Measurements from ENCODE around the gene INTS11. TPM values are rescaled to one million over a fixed set of nuclear protein-coding genes. Genes with fewer than 3 reads are reported as not detected.

The INTS11 gene
- total and polyA plus RNA-seq, 2 of the 13 experiments (the other 11 are each of a cell fraction or from before 2014, with no cell fraction given) = 52.8 to 94.8 TPM

DNA sequence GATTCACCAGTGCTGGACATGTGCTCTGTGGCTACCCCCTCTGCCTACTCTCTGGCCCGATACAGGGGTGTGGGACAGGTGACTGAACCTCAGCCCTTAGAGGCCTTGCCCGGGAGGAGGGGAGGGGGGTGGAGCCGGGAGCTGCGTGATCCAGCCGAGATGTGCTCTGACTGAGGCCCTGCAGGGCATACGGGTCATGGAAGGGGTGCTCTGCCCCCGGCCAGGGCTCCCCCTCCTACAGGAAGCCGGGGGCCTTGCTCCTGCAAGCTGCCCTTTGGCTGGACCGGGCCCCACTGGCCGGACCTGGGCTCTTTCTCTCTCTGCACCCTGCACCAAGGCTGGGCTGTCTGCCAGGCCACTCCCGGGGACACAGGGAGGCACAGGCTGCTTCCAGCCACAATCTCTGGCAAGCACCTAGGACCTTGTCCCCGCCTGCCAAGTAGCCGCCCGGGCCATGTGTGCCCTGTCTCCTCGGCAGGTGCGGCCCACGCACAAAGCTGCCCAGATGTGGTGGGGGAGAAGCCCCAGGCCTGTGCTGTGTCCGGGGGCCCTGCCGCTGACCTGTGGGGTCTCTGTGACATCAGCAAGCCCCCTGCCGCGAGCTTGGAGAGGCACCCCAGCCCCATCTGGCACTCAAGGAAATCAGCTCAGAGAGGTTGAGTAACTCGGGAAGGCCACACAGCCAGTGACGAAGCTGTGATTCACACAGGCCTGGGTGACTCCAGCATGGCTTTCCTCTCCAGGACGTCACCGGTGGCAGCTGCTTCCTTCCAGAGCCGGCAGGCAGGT, 42.7 kb downstream of the INTS11 start (continued):
- TF ChIP-seq CHCHD3 (CRISPR knock-in tag; IDR thresholded peaks at IDR 0.05) (no peak), ZNF652 (CRISPR knock-in tag; IDR thresholded peaks at IDR 0.05; ENCODE audit: borderline replicate concordance, low read depth) (no peak), RNF2 (conservative IDR thresholded peaks at IDR 0.05; ENCODE audit: low read depth) (no peak), LBX2 (CRISPR knock-in tag; IDR thresholded peaks at IDR 0.05; ENCODE audit: borderline replicate concordance) (no peak), PREB (CRISPR knock-in tag; IDR thresholded peaks at IDR 0.05) (0 out of 2 replicates have a peak, but pooled peaks have one; percentile 25), ZNF713 (CRISPR knock-in tag; IDR thresholded peaks at IDR 0.05) (no peak), ZBTB44 (CRISPR knock-in tag; IDR thresholded peaks at IDR 0.05) (no peak), JDP2 (CRISPR knock-in tag; IDR thresholded peaks at IDR 0.05; ENCODE audit: borderline replicate concordance) (no peak), ZMAT3 (CRISPR knock-in tag; conservative IDR thresholded peaks at IDR 0.05) (peak; percentile 86; the same call in 1 of the 2 replicates), THYN1 (CRISPR knock-in tag; IDR thresholded peaks at IDR 0.05; ENCODE audit: borderline replicate concordance, low read depth) (no peak), CHD2 (IDR thresholded peaks at IDR 0.05; ENCODE audit: low read depth, low read length) (no peak), ZNF792 (CRISPR knock-in tag; IDR thresholded peaks at IDR 0.05) (no peak; the same call in 1 of the 2 replicates), RXRA (CRISPR knock-in tag; IDR thresholded peaks at IDR 0.05) (peak; percentile 61; the same call in 1 of the 2 replicates), CENPT (CRISPR knock-in tag; IDR thresholded peaks at IDR 0.05; ENCODE audit: low read depth) (no peak), PHF8 (CRISPR knock-in tag; IDR thresholded peaks at IDR 0.05) (peak; percentile 47; the same call in 1 of the 2 replicates), ZNF7 (CRISPR knock-in tag; IDR thresholded peaks at IDR 0.05) (no peak), PHF5A (CRISPR knock-in tag; IDR thresholded peaks at IDR 0.05; ENCODE audit: low read depth, unreplicated experiment) (no peak), ZNF138 (CRISPR knock-in tag; IDR thresholded peaks at IDR 0.05; ENCODE audit: low read depth) (no peak; the same call in 1 of the 2 replicates), KDM1A (CRISPR knock-in tag; IDR thresholded peaks at IDR 0.05) (peak; percentile 89), SMC3 (IDR thresholded peaks at IDR 0.05; ENCODE audit: low read length) (no peak), ZNF644 (CRISPR knock-in tag; IDR thresholded peaks at IDR 0.05; ENCODE audit: low read depth) (no peak)
- TF ChIP-seq, protein P1, sequence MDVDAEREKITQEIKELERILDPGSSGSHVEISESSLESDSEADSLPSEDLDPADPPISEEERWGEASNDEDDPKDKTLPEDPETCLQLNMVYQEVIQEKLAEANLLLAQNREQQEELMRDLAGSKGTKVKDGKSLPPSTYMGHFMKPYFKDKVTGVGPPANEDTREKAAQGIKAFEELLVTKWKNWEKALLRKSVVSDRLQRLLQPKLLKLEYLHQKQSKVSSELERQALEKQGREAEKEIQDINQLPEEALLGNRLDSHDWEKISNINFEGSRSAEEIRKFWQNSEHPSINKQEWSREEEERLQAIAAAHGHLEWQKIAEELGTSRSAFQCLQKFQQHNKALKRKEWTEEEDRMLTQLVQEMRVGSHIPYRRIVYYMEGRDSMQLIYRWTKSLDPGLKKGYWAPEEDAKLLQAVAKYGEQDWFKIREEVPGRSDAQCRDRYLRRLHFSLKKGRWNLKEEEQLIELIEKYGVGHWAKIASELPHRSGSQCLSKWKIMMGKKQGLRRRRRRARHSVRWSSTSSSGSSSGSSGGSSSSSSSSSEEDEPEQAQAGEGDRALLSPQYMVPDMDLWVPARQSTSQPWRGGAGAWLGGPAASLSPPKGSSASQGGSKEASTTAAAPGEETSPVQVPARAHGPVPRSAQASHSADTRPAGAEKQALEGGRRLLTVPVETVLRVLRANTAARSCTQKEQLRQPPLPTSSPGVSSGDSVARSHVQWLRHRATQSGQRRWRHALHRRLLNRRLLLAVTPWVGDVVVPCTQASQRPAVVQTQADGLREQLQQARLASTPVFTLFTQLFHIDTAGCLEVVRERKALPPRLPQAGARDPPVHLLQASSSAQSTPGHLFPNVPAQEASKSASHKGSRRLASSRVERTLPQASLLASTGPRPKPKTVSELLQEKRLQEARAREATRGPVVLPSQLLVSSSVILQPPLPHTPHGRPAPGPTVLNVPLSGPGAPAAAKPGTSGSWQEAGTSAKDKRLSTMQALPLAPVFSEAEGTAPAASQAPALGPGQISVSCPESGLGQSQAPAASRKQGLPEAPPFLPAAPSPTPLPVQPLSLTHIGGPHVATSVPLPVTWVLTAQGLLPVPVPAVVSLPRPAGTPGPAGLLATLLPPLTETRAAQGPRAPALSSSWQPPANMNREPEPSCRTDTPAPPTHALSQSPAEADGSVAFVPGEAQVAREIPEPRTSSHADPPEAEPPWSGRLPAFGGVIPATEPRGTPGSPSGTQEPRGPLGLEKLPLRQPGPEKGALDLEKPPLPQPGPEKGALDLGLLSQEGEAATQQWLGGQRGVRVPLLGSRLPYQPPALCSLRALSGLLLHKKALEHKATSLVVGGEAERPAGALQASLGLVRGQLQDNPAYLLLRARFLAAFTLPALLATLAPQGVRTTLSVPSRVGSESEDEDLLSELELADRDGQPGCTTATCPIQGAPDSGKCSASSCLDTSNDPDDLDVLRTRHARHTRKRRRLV (CRISPR knock-in tag; IDR thresholded peaks at IDR 0.05) = no peak
